Stimulated activated CD4-positive, alpha-beta T cell treated with anti-CD3 and anti-CD28 coated beads, TNF-alpha, amount 100 ng/mL, for 4 hours (primary cell): Measurements from ENCODE around the gene PSAPL1.

Experiments used
- DNase-seq, 3 experiments: peaks; one replicate each; pipeline ENCODE4 v3.0.0-alpha.2; 2020; ENCODE audit warnings: low read depth in 3 of 3

The PSAPL1 gene, protein sequence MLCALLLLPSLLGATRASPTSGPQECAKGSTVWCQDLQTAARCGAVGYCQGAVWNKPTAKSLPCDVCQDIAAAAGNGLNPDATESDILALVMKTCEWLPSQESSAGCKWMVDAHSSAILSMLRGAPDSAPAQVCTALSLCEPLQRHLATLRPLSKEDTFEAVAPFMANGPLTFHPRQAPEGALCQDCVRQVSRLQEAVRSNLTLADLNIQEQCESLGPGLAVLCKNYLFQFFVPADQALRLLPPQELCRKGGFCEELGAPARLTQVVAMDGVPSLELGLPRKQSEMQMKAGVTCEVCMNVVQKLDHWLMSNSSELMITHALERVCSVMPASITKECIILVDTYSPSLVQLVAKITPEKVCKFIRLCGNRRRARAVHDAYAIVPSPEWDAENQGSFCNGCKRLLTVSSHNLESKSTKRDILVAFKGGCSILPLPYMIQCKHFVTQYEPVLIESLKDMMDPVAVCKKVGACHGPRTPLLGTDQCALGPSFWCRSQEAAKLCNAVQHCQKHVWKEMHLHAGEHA

DNA sequence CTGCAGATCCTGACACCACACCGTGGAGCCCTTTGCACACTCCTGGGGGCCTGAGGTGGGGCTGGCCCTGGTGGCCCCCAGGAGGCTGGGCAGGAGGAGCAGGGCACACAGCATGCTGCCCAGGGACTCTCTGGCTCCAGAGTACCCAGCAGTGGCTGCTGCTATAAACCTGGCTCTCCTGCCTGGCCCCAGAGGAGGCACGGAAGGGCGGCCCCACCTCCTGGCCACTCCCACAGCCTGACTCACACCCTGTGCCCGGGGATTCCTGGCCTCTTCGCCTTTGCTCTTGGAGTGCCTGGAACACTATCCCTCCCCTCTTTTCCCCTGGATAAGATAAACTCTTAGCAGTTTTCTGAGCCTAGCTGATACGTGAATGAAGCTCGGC is at the start of gene PSAPL1:
Gene PSAPL1, minus strand, starts transcription at position 165 of the 385 bp plus-strand sequence. Its CDS starts 51 bp downstream, at position 114.
- DNase-seq, result no peak

DNA sequence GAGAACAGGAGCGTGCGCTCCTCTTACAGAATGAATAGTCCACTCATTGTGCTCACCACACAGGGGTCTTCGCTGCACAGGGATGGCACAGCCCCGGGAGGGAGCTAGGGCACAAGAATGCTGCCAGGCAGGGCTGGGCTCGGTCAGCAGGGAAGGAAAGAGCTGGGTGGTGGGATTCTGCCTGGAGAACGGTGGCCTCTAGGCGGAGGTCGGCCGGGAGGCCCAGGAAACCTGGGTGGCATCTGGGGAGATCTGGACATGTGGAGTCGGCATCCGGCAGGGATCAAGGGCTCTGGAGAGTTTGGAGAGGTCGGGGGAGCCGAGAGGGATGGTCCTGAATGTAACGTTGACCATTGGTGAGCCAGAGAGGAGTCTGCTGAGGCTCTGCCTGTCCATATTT is 46.5 kb upstream of the PSAPL1 start:
- no peak for DNase-seq

DNA sequence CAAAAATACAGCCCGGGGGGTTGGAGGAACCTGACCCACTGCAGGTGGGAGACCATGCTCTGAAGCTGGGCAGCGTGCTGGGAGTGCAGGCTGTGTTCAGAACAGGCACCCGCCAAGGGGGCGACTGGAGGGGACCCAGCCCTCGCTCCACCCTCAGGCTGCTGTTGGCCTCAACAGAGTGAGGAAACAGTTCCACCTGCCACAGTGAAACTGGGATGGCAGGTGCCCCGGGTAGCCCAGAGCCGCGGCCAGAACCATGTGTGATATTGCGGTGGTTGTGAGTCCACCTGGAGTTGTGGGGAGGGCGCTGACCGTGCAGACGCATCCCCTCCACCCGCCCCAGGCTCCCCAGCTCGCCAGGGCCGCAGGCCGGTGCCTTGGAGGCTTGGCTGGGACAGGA is 45.7 kb upstream of the PSAPL1 start:
- no peak for DNase-seq

DNA sequence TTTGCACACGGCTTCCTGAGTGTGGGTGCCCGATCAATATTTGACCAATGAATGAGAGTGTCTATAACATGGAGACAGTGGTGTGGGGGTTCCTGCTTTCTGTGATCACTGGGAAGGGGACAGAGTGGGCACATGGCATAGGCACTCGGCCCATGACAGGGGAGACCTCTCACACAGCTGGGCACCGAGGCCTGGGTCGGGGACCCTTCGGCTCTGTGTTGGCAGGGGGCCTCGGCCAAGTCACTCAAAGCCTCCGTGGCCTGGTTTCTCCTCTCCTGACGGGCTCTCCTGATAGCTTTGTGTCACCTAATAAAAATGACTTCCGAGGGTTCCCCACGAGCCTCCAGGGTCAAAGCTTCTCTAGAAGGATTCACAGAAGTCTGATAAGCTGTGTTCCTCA is 43.9 kb upstream of the PSAPL1 start:
- DNase-seq, result no peak

DNA sequence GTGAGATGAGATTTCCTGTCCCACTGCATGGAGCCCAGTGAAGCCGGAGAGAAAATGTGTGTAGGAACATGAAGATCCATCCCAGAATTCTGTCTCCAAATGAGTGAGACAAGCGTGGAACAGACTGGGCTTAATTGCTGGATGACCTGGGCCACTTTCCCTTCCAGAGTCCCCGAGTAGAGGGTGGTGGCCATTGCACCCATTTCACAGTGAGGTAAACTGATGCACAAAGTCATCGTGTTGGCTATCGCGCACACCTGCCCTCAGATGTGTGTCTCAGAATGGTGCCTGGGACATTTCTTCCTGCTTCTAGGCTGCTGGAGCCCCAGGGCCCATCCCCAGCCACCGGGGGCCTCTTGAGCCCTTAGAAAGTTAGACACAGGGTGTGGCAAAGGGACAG is 43.0 kb upstream of the PSAPL1 start:
- DNase-seq, result no peak

DNA sequence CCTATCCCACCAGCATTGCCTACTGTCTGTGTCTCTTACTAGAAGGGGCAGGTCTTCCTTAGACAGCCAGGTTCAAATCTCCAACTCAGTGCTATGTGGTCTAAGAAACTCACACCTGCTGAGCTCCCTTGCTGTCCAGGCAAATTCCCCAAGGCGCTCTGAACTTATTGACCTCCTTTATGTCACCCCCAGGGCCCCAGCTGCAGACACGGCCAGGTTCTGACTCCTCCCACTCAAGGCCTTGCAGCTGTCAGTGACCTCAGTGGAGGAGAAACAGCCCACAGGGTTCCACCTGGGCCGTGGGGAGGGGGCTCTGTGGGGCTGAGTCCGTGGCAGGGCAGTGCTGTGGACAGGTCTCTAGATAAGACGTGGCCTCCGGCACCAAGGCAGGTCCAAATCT is 42.1 kb upstream of the PSAPL1 start:
- DNase-seq, result no peak

DNA sequence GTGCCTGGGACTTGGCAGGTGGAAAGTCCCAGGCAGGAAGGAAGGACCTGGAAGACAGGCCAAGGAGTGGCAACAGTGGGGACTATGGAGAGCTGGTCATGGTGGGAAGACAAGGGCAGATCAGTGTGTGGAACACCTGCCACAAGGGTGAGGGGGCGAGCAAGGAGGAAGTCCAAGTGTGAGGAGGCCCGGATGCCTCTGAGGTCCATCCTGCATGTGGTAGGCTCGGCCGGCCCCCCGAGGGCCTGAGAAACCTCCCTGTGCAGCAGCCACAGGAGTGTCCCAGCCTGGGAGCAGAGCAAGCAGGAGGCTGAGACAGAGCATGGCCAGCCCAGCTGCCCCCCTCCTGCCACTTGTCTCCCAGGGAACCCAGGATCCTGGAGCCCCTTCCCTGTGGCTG is 40.5 kb upstream of the PSAPL1 start:
- DNase-seq, result no peak

DNA sequence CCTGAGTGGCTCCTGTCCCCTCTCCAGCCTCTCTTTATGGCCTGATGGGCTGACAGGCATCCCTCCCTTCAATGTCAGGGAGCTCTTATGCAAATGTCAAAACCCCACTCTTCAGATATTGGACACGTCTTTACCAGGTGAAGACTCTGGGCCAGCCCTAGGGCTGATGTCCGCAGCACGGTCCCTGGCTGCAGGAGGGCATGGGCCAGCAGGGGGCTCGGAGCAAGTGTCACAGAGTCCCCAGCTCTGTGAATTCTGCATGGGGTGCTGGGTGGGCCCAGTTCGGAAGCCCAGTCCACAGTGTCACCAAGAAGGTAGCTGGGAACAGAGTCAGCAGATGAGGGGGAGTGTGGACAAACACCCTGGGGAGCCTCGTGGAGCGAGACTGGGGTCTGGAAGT is 39.6 kb upstream of the PSAPL1 start:
- DNase-seq, result no peak

DNA sequence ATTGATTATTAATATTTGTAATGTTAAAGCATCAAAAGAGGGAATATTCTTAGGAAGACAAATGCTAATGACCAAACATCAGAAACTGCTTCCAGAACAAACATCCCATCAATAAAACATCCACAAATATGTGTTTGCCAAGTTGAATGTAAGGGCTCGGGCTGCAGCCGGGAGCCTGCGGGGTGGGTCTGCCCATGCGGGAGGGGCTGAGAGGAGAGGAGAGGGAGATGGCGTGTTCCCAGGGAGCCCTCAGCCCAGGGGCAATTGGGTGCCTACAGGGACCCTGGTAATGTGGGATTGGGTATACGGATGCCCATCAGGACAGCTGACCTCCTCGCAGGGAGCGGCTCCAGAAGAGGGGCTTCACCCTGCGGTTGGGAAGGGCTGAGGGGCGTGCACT is 38.4 kb upstream of the PSAPL1 start:
- no peak for DNase-seq

DNA sequence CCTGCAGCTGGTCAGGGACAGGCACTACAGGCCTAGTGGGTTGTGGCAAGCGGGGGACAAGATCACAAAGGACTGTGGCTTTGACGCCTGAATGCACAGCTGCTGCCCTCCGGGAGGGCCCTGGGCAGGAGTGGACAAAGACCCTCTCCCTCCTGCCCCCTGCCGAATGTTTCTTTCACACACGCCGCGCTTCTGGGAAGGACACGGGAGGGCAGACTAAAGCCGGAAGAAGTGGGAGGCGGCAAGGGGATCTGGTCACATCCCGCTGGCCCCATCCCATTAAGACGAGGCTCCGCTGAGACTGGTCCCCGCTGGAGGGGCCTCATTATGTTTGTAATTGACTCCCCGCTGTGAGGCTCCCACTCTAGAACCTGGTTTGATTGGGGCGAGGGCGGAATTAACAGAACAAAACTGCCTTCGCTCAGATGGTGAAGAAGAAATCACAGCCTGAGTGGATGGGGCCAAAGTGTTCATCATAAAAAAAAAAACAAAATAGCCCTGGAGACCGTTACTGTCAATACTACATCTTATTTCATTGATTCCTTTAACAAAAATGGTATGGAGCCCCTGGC is 37.8 kb upstream of the PSAPL1 start:
- no peak for DNase-seq

DNA sequence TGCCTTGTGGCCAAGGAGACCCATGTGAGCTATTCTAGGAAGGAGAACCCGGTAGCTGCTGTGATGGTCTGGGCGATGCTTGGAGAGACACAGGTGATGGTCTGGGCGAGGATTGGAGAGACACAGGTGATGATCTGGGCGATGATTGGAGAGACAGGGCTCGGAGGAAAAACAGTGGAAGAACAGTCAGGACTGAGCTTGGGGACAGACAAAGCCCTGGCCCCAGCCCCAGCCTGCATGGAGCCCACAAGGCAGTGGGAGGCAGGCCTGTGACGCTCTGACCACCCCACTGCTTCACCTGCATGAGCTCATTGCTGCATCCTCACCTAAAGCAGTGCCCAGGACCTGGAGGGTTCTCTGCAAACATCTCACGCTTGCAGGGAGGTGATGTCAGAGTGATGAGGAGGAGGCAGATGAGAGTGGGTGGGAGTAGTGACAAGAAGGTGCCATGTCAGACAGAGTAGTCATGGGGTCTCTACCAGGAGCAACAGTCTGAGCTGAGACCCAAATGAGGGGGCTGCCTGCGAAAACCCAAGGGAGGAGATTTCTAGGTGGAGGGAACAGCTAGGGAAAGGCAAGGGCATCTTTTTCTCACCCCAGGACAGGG is 35.9 kb upstream of the PSAPL1 start:
- DNase-seq, result no peak

DNA sequence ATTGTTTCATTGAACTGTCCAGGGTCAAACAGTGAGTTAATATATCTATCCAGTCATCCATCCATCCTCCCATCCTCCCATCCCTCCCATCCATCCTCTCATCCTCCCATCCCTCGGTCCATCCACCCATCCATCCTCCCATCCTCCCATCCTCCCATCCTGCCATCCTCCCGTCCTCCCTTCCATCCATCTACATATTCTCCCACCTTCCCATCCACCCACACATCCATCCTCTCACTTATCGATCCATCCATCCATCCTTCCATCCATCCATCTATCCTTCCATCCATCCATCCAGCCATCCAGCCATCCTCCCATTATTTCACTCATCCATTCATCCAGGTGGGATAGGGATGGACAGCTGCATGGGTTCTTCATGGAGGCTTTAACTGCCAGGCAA is 35.4 kb upstream of the PSAPL1 start:
- DNase-seq, result no peak

DNA sequence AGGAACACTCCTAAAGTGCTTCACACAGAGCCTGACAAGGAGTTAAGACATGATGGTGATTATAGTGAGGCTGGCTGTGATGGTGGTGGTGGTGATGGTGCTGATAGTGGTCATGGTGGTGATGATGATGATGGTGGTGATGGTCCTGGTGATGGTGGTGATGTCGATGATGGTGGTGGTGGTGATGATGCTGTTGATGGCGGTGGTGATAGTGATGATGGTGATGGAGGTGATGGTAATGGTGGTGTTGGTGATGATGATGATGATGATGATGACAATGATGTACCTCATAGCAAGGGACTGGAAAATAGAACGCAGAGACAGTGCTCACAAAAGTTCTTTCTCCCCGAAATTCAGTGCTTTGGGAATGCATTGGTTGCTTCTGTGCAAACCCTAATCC is 34.3 kb upstream of the PSAPL1 start:
- DNase-seq, result no peak

DNA sequence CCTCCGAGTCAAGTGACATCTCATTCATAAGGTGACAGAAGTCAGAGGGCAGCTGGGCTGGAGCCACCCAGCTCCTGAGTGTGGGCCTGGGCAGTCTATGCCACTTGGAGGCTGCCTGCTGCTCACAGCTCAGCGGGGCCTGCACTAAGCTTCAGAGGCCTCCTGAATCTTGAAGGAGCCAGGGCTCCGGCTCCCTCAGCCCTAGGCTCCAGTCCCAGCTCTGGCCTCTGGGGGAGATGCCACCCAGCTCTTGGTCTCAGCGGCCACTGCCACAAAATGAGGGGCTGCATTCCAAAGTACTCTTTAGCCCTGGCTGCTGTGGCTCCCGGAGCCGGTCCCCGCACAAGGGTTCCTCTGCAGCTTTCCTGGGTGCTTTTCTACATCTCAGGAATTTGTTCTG is 32.7 kb upstream of the PSAPL1 start:
- DNase-seq, result no peak

DNA sequence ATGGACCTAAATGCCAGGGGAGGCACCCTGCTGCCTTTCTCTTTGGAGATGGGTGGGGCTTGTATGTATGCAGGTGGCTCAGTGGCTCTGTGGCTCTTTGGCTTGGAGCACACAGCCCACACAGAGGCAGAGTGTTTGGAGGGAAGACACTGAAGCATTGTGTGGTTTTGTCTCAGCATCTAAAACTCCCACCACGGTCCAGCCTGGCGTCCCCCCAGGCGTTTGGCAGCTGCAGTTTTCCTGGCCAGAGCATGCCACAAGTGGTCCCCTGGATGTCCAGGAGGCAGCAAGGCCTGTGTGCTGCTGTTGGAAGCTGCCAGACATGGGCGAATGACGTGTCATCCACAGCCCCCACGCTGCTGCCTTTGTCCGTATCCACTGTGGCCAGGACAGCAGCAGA is 32.2 kb upstream of the PSAPL1 start:
- DNase-seq, result no peak

DNA sequence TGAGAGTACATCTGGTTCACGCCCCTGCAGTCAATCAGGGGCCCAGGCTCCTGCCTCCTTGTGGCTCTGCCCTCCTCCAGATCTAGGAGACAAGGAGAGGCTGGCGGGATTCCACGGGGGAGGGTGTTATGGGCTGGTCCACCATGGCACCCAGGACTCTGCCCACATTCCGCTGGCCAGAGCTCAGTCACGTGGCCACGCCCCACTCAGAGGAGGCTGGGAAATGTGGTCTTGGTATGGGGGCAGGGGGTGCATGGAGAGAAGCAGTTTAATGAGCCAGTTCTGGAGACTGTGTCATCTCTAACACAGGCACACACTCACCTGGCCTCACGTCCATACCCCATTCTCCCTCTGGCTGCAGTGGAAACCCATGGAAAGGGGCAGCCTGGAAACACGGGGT is 31.5 kb upstream of the PSAPL1 start:
- DNase-seq, result no peak

DNA sequence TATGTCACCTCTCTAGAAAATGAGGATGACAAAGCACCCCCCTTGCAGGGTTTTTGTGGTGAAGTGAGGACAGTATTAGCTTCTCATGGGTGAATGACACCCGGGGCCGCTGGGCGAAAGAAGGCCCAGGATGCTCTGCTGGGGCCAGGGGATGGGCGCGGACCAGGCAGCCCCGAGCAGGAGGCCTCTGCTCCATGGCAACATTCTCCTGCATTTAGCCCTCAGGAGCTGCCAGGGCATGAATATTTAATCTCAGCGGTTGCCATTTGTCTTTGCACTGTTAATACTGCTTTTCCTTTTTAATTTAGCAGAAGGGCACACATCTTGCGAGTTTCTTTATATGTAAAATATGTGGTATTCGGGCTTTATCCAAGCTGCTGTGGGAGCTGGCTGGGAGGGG is 30.3 kb upstream of the PSAPL1 start:
- DNase-seq, result no peak

DNA sequence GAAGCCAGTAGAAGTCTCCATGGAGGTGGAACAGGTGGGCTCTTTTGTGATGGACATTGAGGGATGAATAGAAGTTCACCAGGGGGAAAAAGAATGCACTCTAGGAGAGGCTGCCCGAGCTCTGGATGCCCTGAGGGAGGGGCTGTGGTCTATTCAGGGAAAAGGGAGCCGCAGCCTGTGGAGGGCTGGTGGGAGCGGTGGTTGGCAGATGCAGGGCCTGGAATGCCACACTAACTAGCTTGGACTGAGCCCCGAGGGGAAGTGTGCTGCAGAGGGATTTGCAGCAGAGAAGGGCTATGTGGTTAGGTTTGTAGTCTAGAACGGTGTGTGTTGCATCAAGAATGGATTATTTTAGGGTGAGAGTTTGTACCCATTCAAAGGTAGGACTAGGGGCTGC is 29.5 kb upstream of the PSAPL1 start:
- no peak for DNase-seq

DNA sequence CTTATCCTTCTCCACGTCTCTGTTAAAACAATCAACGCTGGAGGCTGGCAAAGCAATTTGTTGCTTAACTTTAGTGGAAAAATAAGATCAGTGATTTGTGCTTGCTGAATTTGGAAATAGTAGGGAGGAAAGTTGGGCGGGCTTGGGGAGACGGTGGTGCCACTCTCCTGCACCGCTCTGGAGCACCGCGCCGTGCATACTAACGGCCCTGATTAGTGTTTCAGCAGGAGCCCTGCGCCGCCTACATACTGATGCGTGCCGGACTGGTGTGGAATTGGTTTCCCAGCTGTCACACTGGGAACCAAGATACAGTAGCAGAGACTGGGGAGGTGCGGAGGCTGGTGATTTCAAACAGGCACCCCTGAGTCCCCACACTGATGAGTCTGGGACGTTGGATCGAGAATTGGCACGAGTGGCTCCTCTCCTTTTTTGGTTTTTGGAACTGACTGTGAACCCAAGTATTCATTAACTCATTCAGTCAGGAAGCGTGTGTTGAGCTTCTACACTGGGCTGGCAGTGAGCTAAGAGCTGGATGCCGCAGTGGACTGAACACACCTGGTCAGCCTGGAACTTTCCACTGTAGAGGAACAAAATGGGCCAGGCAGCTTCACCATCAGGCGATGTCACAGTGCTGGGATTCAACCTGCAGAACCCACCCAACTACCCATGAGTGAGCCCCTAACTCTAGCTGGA is 29.0 kb upstream of the PSAPL1 start:
- DNase-seq, result no peak

DNA sequence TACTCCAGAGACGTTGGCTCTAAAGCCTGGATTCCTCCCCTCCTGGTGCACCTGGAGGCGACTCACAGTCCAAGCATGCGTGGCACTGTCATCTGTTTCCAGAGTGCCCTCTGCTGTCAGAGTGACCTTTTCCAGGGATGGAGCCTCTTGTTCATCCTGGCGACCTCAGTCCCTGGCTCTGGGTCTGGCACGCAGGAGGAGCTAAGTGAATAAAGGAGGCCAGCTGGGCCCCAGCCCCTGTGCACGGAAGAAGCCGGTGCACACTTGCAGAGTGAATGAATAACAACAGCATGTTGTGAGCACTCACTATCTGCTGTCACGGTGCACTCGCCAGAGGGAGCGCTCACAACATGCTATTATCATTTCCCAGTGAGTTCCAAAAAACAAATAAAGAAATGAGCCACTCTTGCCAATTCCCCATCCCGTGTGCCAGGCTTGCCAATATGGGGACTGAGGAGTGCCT is 27.8 kb upstream of the PSAPL1 start:
- no peak for DNase-seq

DNA sequence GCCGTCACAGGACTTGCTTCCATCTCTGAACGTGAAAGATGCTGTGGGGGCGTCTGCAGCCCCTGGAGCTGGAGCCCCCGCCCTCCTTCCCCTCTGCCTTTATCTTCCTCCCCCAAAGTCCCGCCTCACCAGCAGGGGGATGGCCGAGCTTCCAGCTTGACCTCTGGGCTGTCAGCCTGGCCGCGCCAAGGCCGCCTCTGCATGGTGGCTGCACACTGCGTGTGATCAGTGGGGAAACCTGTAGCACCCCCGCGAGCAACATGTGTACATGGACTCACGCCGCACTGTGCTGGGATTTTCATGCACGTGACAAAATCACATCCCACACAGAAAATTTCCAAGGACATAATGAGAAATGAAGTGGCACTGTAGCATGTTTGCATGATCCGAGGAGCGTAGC is 26.5 kb upstream of the PSAPL1 start:
- no peak for DNase-seq

DNA sequence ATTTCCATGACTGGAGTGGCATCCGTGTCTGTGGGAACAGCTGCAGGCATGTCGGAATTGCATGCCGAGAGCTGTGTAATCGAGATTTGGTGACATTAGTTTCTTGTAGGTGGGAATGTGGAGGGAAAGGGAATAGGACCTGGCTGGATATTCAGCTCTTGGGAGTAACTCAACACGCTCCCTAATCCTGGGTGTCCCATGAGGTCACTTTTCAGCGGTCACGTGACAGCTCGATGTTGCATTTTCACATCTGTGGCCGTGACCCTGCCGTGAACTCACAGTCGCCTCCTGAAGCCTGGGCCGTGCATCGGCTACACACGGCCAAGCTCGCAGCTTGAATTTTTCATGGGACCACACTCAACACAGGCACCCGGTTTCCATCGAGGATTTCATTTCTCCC is 25.8 kb upstream of the PSAPL1 start:
- no peak for DNase-seq
